HG02884 (cell line): ENCODE results near the gene FOXN3.
A peak's percentile ranks its signal among the peaks of the same experiment; 100 is the strongest.
"Not testable (repeated sequence)": the region's sequence is repeated elsewhere in the genome, so short reads cannot be mapped to it uniquely, and the experiment has no call there.

ENCODE experiments used
- ATAC-seq: cut with Tn5 transposase; IDR thresholded peaks from one replicate; pipeline ENCODE4 v1.9.1; 2021; ENCODE audit warnings: mild to moderate bottlenecking, moderate library complexity; ENCODE audit not compliant: unreplicated experiment

FOXN3 gene

GRCh38 chr14:89178800-89179535 lies 238.1 kb downstream of the FOXN3 start:
- ATAC-seq = no peak

- no peak for ATAC-seq
Measured at GRCh38 chr14:89178376-89178775, 238.7 kb downstream of the FOXN3 start.

DNA sequence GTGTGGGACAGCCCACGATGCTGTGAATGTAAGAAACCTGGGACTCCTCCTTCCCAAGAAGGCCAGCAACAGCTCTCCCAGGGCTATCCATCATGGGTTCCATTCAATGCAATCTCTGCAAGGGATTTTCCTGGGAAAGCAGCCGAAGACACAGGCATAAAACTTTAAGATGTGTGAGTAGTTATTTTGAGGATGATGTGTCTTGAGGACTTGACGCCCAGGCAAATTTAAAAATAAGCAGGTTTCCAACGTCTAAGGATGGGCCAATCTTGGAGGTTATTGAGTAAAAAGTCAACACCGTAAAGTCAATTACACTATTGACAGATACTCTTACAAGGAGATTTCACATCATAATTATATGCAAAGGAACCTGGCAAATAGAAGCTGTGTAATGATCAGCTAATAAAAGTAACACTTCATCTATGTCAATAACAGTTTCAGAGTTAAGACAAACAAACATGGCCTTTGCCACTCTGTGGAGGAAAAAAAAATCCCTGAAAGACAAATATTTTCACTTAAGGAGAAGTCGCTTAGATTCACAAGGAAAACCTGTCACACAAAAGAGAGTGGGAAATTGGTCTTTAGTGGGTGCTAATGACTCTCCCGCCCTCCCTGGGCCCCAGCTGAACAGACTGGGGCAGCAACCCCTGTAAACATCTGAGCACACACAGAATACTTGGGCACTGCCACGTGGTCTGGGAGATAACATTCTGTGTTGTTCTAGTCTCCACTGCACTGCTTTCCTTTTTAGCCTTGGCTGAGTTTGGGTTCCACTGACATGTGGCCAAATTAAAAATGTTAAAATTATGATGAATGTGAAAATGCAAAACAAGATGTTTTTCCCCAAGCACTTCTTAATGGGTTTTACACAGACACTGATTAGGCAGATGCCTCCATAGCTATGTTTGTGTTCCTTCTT lies 240.9 kb downstream of the FOXN3 start:
- ATAC-seq = no peak

GRCh38 chr14:89171628-89172027 lies 245.4 kb downstream of the FOXN3 start:
- ATAC-seq = no peak

GRCh38 chr14:89171168-89171567 lies 245.9 kb downstream of the FOXN3 start:
- no peak for ATAC-seq

DNA sequence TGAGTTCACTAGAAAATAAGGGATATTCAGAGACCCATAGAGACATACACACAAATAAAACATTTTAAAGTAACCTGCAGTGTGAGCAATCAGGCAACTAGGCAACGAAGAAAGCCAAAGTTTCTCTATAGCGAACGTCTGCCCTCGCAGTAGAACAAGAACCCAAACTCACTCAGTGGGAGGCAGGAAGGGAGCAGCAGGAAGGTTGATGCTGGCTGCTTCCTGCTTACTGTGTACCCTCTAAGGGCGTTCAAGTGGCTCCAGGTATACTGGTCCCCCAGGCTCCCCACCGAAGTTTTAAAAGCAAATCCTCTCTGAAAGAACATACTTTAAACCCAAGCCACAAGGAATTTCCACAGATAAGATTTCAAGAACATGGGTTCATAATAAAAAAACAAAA lies 249.3 kb downstream of the FOXN3 start:
- no peak for ATAC-seq

GRCh38 chr14:89166633-89167032 lies 250.4 kb downstream of the FOXN3 start:
- no peak for ATAC-seq

DNA sequence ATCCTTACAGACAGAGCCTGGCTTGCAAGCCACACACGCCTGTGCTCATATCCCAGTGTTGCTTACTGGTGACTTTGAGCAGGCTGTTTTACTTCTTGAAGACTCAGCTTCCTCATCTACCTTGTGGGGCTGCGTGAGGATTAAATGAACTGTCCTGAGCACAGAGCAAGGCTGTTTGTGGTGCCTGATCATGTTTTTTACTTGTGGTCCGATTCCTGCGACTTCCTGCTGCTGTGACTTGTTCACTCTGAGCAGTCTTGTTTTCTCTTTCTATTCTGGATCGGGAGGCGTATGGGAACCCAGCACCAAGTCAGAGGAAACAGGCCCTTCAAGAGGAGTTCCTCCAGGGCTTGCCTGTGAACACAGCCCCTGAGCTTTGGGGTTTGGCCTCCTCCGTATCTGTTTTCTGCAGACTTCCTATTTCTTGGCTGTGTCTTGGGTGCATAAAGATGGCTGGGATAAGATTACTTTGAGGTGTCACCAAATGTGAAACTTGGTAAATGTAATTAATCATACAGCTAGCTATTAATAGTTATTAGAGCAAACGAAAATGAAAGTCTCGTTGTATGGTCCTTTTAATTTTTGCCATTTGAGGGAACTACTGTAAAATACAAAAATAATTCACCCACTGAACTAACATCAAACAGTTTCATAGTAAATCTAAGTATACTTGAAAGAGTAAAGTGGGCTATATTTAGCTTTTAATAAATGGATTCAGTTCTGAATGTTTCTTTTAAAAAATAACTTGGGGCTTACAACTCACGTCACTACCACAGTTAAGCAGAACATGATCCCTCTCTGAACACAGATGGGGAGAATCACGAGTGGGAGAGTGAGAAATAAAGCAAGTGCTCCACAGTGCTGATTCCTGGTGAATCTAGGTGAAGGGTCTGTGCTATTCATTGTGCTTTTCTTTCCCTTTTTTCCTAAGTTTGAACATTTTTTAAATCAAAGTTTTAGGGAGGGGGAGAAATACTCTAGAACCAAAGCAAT lies 251.5 kb downstream of the FOXN3 start:
- peak; percentile 61 for ATAC-seq

DNA sequence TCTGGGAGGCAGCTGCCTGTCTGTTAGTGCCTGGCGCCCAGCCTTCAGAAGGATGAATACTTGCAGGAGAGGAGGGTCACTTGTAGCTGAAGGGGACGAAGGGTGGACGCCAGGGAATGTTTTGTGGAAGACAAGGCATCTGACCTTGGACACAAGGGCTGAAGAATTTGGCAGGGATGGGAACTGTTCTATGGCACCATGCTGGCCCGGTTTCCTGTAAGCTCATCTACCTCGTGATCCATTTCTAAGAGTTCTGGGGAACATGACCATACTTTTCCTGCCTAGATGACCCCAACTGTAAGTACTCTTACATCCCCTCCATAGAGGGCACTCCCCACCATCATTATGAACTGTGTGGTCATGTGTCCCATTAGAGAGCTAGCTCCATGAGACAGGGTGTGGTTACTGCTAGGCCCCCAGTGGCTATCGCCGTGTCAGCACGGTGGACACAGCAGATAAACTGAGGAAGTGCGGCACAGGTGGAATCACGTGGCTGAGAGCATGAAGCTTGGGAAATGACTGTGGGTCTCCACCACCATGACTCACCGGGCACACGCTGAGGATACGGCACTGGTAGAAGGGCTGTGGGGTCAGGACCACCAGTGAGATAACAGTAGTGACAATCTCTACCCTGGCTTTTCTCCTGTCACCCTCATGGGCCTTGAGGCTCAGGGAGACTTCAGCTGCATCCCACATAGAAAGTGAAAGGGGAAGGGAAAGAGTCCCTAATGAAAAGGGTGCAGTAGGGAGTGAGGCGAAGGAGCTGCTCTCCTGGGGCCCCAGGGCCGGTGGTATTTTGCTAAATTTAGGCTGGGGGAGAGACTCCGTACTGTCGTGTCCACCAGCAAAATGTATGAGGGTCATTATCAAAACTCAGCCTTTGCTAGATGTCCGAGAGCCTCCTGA lies 252.6 kb downstream of the FOXN3 start:
- ATAC-seq = peak; percentile 31

GRCh38 chr14:89163031-89163636 lies 253.9 kb downstream of the FOXN3 start:
- no peak for ATAC-seq

GRCh38 chr14:89162586-89162985 lies 254.4 kb downstream of the FOXN3 start:
- no peak for ATAC-seq

DNA sequence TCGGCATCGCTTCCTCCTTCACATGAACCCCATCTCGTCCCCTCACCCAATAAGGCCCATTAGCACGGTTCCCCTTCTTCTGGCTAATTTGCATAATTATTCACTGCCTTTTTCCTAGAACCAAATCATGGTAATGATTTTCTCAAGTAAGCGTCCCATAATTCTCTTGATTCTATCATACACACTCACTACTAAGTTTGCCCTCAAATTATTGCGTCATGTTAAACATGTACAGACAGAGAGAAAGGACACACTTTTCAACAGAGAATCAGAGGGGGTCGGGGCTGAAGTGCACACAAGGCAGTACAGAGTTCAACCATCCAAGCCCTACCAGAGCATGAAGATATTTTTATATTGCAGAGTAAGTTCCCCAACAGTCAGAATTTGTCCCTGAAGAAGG lies 256.6 kb downstream of the FOXN3 start:
- no peak for ATAC-seq

GRCh38 chr14:89158701-89159100 lies 258.3 kb downstream of the FOXN3 start:
- ATAC-seq = no peak

DNA sequence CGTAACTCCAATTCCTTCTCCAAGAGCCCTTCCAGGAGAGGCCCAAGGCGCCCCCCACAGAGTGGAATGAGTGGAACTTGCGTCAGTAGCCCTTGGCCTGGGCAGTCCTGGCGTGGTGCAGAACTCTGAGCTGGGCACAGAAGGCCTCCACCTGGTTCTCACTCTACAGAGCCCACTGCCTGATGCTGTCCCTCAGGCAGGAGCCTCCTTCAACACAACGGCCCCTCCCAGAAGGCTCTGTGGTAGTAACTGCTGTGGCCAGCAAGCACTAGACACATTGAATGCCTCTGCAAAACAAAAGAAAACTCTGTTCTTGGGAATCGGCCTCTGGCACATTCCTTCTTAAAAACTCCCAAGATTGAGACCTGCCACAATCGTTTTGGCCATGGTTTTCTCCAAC lies 258.9 kb downstream of the FOXN3 start:
- ATAC-seq = not testable (repeated sequence)

DNA sequence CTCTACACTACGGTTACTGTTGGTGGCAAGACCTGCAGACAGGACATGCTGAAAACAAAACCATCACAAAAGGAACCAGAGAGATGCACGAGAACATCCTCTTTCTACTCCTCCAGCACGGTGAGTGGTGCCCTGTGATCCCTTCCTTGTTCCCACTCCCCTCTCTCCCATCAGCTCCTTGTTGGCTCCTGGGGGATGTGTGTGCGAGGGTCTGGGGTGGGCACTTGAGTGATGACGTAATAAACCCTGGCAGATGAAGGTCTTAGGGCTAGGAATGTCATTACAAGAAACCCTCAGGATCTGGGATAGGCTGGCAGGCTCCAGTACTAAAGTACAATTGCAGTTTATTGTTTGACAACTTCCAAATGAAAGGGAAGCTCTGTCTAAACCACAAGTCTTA lies 261.5 kb downstream of the FOXN3 start:
- no peak for ATAC-seq

GRCh38 chr14:89151693-89152092 lies 265.3 kb downstream of the FOXN3 start:
- ATAC-seq = not testable (repeated sequence)

- ATAC-seq = no peak
Measured at GRCh38 chr14:89146274-89146673, 270.8 kb downstream of the FOXN3 start.

DNA sequence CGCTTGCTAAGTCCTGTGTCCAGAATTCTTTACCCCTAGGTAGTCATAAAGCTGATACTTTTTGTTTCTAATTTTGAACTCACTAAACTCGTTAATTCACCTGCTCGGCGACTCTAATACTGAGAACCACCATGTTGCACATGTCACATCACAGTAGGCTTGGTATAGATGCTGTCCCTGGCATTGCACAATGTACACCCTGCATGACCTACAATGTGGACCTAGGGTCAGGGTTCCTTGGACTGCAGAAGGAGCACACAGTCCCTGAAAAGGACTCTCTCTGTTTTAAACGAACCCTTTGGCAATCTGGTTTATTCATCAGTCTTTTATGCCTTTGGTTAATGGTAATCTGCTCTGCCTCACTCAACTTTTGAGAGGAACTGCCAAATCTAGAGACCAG lies 272.4 kb downstream of the FOXN3 start:
- ATAC-seq = no peak

DNA sequence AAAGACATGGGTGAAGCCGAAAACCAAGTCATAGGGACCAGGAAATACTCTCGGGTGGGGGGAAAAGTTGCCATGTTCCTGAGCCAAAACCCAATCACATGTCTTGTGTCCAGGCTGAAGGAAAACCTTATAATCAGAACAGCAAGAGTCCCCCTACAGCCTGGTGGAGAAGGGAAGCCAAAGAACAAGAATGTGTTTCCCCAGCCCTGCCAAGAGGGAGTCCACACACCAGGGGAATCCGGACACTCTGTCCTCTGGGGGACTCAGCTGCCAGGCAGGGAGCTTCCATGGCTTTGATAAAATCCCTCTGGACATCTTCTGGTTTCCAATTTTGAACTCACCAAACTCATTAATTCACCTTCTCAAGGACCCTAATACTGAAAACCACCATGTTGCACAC lies 273.0 kb downstream of the FOXN3 start:
- no peak for ATAC-seq
